GM23338 (cell line): Measurements from ENCODE around the gene TCF12. TPM values are rescaled to one million over a fixed set of nuclear protein-coding genes. Genes with fewer than 3 reads are reported as not detected.
A peak's percentile ranks its signal among the peaks of the same experiment; 100 is the strongest.

Experiments used
- ATAC-seq: fragments of 200-7000 bp; cut with Tn5 transposase; 3 replicates; pipeline ENCODE4 v1.9.1; 2020
- DNase-seq: peaks from one replicate; pipeline ENCODE4 v3.0.0-alpha.2; 2015; ENCODE audit warnings: low spot score
- H2AFZ ChIP-seq: fragments of 200-600 bp; sonication (generic); 2 replicates; pipeline ENCODE4 v1.8.0; 2016; ENCODE audit warnings: antibody characterized with exemption, mild to moderate bottlenecking, moderate library complexity
- H3F3A ChIP-seq: fragments of 200-600 bp; sonication (generic); replicated peaks from 2 replicates; pipeline ENCODE4 v1.8.0; 2017; ENCODE audit warnings: antibody characterized with exemption, mixed run types, low read depth
- H3K27ac ChIP-seq: fragments of 200-600 bp; sonication (generic); 2 replicates; pipeline ENCODE4 v1.6.1; 2016; ENCODE audit warnings: low read depth
- H3K27me3 ChIP-seq: fragments of 200-600 bp; sonication (generic); 2 replicates; pipeline ENCODE4 v1.8.0; 2016; ENCODE audit warnings: mild to moderate bottlenecking, mixed run types, moderate library complexity; ENCODE audit not compliant: insufficient read depth
- H3K36me3 ChIP-seq: fragments of 200-600 bp; sonication (generic); 2 replicates; pipeline ENCODE4 v1.8.0; 2016; ENCODE audit warnings: mild to moderate bottlenecking; ENCODE audit not compliant: insufficient read depth
- H3K4me1 ChIP-seq: fragments of 200-600 bp; sonication (generic); 2 replicates; pipeline ENCODE4 v1.8.0; 2016; ENCODE audit warnings: mild to moderate bottlenecking, moderate library complexity; ENCODE audit not compliant: insufficient read depth
- H3K4me2 ChIP-seq: fragments of 200-600 bp; sonication (generic); 2 replicates; pipeline ENCODE4 v1.7.1; 2017; ENCODE audit warnings: mixed run types
- H3K4me3 ChIP-seq: fragments of 200-600 bp; sonication (generic); 2 replicates; pipeline ENCODE4 v1.6.1; 2016; ENCODE audit warnings: mixed run types
- H3K79me2 ChIP-seq: fragments of 200-600 bp; sonication (generic); replicated peaks from 2 replicates; pipeline ENCODE4 v1.8.0; 2017; ENCODE audit warnings: mild to moderate bottlenecking; ENCODE audit not compliant: insufficient read depth
- H3K9me2 ChIP-seq: fragments of 200-600 bp; sonication (generic); 2 replicates; pipeline ENCODE4 v1.8.0; 2017; ENCODE audit not compliant: insufficient read depth
- H4K20me1 ChIP-seq: fragments of 200-600 bp; sonication (generic); replicated peaks from 2 replicates; pipeline ENCODE4 v1.8.0; 2017; ENCODE audit warnings: mild to moderate bottlenecking; ENCODE audit not compliant: insufficient read depth
- H3K27ac Mint-ChIP-seq: 2 replicates; pipeline ENCODE4 v1.8.0; 2020; ENCODE audit warnings: inconsistent platforms, mild to moderate bottlenecking, moderate library complexity, mixed read lengths
- H3K27me3 Mint-ChIP-seq: 3 replicates; pipeline ENCODE4 v1.8.0; 2022; ENCODE audit warnings: low read depth, mild to moderate bottlenecking, moderate library complexity, mixed read lengths, inconsistent platforms; ENCODE audit not compliant: insufficient read depth, poor library complexity
- H3K36me3 Mint-ChIP-seq: 3 replicates; pipeline ENCODE4 v1.8.0; 2021; ENCODE audit warnings: low read depth, mild to moderate bottlenecking, inconsistent platforms, moderate library complexity, mixed read lengths
- H3K4me1 Mint-ChIP-seq: 3 replicates; pipeline ENCODE4 v1.8.0; 2020; ENCODE audit warnings: mild to moderate bottlenecking, inconsistent platforms, mixed read lengths
- H3K4me3 Mint-ChIP-seq: 3 replicates; pipeline ENCODE4 v1.8.0; 2021; ENCODE audit warnings: moderate library complexity, mild to moderate bottlenecking, inconsistent platforms, mixed read lengths
- H3K9me3 Mint-ChIP-seq: 3 replicates; pipeline ENCODE4 v1.8.0; 2020; ENCODE audit warnings: moderate library complexity, mild to moderate bottlenecking, inconsistent platforms, mixed read lengths
- CREB1 ChIP-seq: fragments of 250-450 bp; sonication (Bioruptor Pico); IDR thresholded peaks from 2 replicates; pipeline ENCODE4 v1.5.0; 2020; ENCODE audit warnings: low read depth, mild to moderate bottlenecking, moderate library complexity
- CTCF ChIP-seq, 2 experiments: fragments of 200-600 bp in 1 of 2; sonication (generic) in 1 of 2; conservative IDR thresholded peaks; 2 replicates each; pipeline versions ENCODE4 v1.5.1 to v1.6.1; 2016 to 2017; ENCODE audit warnings: antibody characterized with exemption in 2 of 2, low read depth in 2 of 2, mild to moderate bottlenecking in 2 of 2, moderate library complexity in 1 of 2
- EZH2 ChIP-seq: fragments of 200-600 bp; sonication (generic); IDR thresholded peaks from one replicate; pipeline ENCODE4 v1.8.0; 2017; ENCODE audit warnings: antibody characterized with exemption, mild to moderate bottlenecking, low read depth; ENCODE audit not compliant: unreplicated experiment
- EZH2phosphoT487 ChIP-seq: fragments of 200-600 bp; sonication (generic); IDR thresholded peaks from one replicate; pipeline ENCODE4 v1.8.1; 2018; ENCODE audit warnings: antibody characterized with exemption; ENCODE audit not compliant: unreplicated experiment
- JUNB ChIP-seq: IDR thresholded peaks from one replicate; pipeline ENCODE4 v1.6.1; 2016; ENCODE audit warnings: antibody characterized with exemption; ENCODE audit not compliant: unreplicated experiment
- NANOG ChIP-seq: IDR thresholded peaks from 2 replicates; pipeline ENCODE4 v1.6.1; 2016; ENCODE audit warnings: antibody characterized with exemption, borderline replicate concordance
- POLR2AphosphoS5 ChIP-seq: IDR thresholded peaks from 2 replicates; pipeline ENCODE4 v1.6.1; 2016; ENCODE audit warnings: antibody characterized with exemption, low read depth
- STAT1 ChIP-seq: IDR thresholded peaks from one replicate; pipeline ENCODE4 v1.6.1; 2016; ENCODE audit warnings: antibody characterized with exemption; ENCODE audit not compliant: unreplicated experiment
- ZNF114 ChIP-seq: fragments of 250-450 bp; sonication (Bioruptor Pico); IDR thresholded peaks from 2 replicates; pipeline ENCODE4 v1.5.0; 2020; ENCODE audit warnings: mild to moderate bottlenecking, moderate library complexity
- ZNF331 ChIP-seq: fragments of 250-450 bp; sonication (Bioruptor Pico); IDR thresholded peaks from 2 replicates; pipeline ENCODE4 v1.5.0; 2020; ENCODE audit warnings: low read depth, mild to moderate bottlenecking, moderate library complexity
- ZNF462 ChIP-seq: fragments of 250-450 bp; sonication (Bioruptor Pico); IDR thresholded peaks from 2 replicates; pipeline ENCODE4 v1.5.0; 2020; ENCODE audit warnings: mild to moderate bottlenecking, moderate library complexity
- polyA plus RNA-seq: library from polyadenylated mRNA; unstranded; fragments of >200 nt; fragmentation: Nextera tagmentation; extraction: Ambion mirVana; gene quantifications from 2 replicates; pipeline ENCODE4 v1.2.1, GENCODE V29; 2016
- total RNA-seq: library from RNA; depleted of rRNA; stranded (reverse); fragments of >200 nt; shearing (Covaris generic); gene quantifications from 2 replicates; pipeline ENCODE4 v1.2.3, GENCODE V29; 2014
- TF ChIP-seq, protein P1 (sequence below): IDR thresholded peaks from 2 replicates; pipeline ENCODE4 v1.6.1; 2016; ENCODE audit warnings: antibody characterized with exemption
- TF ChIP-seq, protein P2 (sequence below): IDR thresholded peaks from one replicate; pipeline ENCODE4 v1.6.1; 2018; ENCODE audit warnings: antibody characterized with exemption; ENCODE audit not compliant: unreplicated experiment

TCF12 gene
- total and polyA plus RNA-seq, 2 experiments from 2014 or later = 27.6 to 104 TPM

DNA sequence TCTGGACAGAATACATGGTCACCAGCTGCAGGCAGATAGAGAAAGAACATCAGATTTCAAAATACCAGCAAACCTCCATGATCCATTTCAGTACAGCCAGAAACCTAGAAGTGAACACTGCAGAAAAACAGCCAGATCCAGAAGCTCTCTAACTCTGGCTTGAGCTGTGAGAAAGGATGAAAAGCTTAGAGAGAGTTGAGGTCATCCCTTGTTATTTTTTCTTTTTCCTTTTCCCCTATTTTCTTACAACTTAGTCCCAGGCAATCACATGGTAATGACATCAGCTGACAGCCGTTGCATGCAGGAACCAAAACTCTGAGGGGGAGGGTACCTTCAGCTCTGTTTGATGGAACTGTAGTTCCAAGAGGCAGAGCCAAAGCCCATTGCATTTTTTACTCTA lies 113.2 kb downstream of the TCF12 start:
- DNase-seq (peak; percentile 69), ATAC-seq (peak; percentile 72)
- Histone ChIP-seq H3K27me3 (no peaks in the 10 kb centered on the region), H3K27ac (no peak overlapping the region; the same call in 1 of the 2 replicates), H3K4me1 (peaks cover 40% of the 10 kb centered on the region), H3K79me2 (peaks cover 100% of the 10 kb centered on the region), H2AFZ (no peak overlapping the region), H3K36me3 (no peaks in the 10 kb centered on the region), H3K4me3 (no peak overlapping the region), H3K9me2 (no peaks in the 10 kb centered on the region), H4K20me1 (peaks cover 41% of the 10 kb centered on the region), H3K4me2 (0 out of 2 replicates have a peak overlapping the region, but pooled peaks have one; percentile 27), H3F3A (no peaks in the 10 kb centered on the region)
- Mint-ChIP-seq H3K36me3 (no peaks in the 10 kb centered on the region; the same call in 2 of the 3 replicates), H3K9me3 (no peaks in the 10 kb centered on the region), H3K4me3 (no peak overlapping the region), H3K27ac (peak overlapping the region; percentile 84), H3K4me1 (peaks cover 34% of the 10 kb centered on the region), H3K27me3 (peaks cover 7% of the 10 kb centered on the region)
- TF ChIP-seq, protein P1, sequence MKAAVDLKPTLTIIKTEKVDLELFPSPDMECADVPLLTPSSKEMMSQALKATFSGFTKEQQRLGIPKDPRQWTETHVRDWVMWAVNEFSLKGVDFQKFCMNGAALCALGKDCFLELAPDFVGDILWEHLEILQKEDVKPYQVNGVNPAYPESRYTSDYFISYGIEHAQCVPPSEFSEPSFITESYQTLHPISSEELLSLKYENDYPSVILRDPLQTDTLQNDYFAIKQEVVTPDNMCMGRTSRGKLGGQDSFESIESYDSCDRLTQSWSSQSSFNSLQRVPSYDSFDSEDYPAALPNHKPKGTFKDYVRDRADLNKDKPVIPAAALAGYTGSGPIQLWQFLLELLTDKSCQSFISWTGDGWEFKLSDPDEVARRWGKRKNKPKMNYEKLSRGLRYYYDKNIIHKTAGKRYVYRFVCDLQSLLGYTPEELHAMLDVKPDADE = no peak
- TF ChIP-seq CTCF (conservative IDR thresholded peaks at IDR 0.05; ENCODE audit: low read depth in 2 of 2) (no peak), EZH2 (no peak), ZNF114 (CRISPR knock-in tag) (no peak), EZH2phosphoT487 (no peak), NANOG (no peak), STAT1 (no peak), ZNF331 (CRISPR knock-in tag) (no peak), JUNB (no peak), ZNF462 (CRISPR knock-in tag) (no peak), CREB1 (CRISPR knock-in tag) (no peak), POLR2AphosphoS5 (no peak)
- TF ChIP-seq, protein P2, sequence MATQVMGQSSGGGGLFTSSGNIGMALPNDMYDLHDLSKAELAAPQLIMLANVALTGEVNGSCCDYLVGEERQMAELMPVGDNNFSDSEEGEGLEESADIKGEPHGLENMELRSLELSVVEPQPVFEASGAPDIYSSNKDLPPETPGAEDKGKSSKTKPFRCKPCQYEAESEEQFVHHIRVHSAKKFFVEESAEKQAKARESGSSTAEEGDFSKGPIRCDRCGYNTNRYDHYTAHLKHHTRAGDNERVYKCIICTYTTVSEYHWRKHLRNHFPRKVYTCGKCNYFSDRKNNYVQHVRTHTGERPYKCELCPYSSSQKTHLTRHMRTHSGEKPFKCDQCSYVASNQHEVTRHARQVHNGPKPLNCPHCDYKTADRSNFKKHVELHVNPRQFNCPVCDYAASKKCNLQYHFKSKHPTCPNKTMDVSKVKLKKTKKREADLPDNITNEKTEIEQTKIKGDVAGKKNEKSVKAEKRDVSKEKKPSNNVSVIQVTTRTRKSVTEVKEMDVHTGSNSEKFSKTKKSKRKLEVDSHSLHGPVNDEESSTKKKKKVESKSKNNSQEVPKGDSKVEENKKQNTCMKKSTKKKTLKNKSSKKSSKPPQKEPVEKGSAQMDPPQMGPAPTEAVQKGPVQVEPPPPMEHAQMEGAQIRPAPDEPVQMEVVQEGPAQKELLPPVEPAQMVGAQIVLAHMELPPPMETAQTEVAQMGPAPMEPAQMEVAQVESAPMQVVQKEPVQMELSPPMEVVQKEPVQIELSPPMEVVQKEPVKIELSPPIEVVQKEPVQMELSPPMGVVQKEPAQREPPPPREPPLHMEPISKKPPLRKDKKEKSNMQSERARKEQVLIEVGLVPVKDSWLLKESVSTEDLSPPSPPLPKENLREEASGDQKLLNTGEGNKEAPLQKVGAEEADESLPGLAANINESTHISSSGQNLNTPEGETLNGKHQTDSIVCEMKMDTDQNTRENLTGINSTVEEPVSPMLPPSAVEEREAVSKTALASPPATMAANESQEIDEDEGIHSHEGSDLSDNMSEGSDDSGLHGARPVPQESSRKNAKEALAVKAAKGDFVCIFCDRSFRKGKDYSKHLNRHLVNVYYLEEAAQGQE = no peak
